NCI-H2196 treated with DMSO at 0.1 percent for 48 hours (cell line): ENCODE data around the gene CEP164.
"Not testable (repeated sequence)": the region's sequence is repeated elsewhere in the genome, so short reads cannot be mapped to it uniquely, and the experiment has no call there.

Experiments
- DNase-seq: peaks from one replicate; lab custom pipeline; 2025; ENCODE audit not compliant: unreplicated experiment; lab: John Stamatoyannopoulos, UW

Gene CEP164

GRCh38 chr11:117392001-117392690, 64.5 kb downstream of the CEP164 start:
- DNase-seq = no peak

DNA sequence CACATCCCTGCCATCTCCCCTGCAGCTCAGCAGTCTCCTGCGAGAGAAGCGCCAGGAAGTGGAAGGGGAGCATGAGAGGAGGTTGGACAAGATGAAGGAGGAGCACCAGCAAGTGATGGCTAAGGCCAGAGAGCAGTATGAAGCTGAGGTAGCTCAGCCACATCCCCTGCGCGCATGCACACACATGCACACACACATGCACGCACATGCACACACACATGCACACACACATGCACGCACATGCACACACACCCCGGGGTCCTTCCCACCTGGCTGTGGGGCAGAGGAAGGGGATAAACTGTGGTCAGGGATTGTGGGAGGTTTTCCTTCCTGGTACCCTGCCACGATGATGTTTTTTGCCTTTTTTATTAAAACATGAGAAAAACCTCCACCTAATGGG, 65.3 kb downstream of the CEP164 start:
- DNase-seq = no peak

DNA sequence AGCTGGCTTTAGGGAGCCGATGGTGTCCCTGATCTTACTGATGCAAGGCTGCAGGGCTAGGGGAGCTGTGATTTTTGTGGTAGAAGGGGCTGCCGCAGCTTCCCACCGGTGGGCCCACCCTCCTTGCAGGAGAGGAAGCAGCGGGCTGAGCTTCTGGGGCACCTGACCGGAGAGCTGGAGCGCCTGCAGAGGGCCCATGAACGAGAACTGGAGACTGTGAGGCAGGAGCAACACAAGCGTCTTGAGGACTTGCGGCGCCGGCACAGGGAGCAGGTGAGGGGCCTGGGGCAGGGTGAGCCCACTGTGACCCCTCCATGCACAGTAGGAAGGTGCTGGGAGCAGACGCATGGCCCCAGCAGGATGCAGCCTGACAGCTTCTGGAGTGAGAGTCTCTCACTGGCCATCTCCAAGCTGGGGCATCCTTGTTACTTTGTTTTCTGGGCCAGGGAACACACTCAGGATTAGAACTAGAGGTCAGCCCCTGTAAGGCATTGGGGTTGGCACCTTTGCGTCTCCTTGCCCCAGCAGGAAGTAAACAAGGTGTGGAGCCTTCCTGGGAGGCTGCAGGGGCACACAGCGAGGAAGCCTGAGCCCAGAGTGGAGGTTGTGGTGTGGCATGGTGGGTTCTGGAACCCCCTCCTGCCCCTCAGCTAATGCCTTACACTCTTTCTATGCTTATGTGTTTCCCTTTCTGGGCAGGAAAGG, 66.7 kb downstream of the CEP164 start:
- DNase-seq = no peak

DNA sequence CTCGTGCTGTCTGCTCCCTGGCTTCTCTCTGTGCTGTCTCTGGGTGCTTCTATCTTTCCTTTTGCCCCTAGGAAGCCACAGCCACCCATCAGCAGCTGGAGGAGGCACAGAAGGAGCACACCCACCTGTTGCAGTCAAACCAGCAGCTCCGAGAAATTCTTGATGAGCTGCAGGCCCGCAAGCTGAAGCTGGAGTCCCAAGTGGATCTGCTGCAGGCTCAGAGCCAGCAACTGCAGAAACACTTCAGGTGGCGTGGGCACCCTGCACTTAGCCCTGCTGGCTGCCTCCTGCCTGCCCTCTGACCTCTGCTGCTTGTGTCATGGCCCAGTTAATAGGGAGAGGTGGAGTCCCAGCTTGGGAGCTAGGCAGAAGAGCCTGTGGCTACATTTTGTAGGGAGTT, 67.8 kb downstream of the CEP164 start:
- DNase-seq = no peak

- DNase-seq = no peak
These were observed 69.3 kb downstream of the CEP164 start for GRCh38 chr11:117396970-117397369.

DNA sequence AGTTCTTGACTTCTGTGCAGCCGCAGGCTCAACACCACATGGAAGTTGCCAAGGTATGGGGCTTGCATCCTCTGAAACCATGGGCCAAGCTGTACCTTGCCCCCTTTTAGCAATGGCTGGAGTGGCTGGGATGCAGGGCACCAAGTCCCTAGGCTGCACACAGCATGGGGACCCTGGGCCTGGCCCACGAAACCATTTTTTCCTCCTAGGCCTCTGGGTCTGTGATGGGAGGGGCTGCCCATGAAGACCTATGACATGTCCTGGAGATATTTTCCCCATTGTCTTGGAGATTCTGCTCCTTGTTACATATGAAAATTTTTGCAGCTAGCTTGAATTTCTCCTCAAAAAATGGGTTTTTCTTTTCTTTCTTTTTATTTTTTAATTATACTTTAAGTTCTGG, 71.0 kb downstream of the CEP164 start:
- not testable (repeated sequence) for DNase-seq

- DNase-seq = not testable (repeated sequence)
These were observed 71.6 kb downstream of the CEP164 start for GRCh38 chr11:117399100-117399840.

DNA sequence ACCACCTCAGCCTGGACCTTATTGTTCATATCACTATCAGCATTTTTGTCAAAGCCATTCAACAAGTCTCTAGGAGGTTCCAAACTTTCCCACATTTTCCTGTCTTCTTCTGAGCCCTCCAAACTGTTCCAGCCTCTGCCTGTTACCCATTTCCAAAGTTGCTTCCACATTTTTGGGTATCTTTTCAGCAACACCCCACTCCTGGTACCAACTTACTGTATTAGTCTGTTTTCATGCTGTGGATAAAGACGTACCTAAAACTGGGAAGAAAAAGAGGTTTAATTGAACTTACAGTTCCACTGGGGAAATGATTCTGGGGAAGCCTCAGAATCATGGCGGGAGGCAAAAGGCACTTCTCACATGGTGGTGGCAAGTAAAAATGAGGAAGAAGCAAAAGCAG, 78.2 kb downstream of the CEP164 start:
- not testable (repeated sequence) for DNase-seq

GRCh38 chr11:117407016-117407415, 79.4 kb downstream of the CEP164 start:
- no peak for DNase-seq

DNA sequence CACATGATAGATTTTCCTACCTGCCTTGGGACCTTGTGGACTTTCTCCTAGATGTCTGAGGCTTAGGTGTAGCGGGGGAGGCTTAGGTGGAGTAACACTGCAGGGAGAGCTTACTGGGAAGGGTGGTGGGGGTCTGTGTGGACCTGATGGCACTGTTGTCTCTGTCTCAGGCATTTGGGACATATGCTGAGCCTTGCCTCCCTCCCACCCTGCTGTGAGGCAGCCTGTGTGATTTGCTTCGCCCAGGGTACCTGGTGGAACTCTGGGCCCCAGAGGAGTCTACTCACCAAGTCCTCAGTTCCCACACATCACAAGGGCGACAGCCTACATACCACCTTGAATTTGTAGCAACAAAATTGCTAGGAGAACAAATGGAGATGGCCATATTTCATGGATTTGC, 80.7 kb downstream of the CEP164 start:
- DNase-seq = no peak

- DNase-seq = no peak
These were observed 81.9 kb downstream of the CEP164 start for GRCh38 chr11:117409511-117409910.

GRCh38 chr11:117410238-117410637, 82.6 kb downstream of the CEP164 start:
- no peak for DNase-seq

- no peak for DNase-seq
These were observed 83.4 kb downstream of the CEP164 start for GRCh38 chr11:117410861-117411710.

DNA sequence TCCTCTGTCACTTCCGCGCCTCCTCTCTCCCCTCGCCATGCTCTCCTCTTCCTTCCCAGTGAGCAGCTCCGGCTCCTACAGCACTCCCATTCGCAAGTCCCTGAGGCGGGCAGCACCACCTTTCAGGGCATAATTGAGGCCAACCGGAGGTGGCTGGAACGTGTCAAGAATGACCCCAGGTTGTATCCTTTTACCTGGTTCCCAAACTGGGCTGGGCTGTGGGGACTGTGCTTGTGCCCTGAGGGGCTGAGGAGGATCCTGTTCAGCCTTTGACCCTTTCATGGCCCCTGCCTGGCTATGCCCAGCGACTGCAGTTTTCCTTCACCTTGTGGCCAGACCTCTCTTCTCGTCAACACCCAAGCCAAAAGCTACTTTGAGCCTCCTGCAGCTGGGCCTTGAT, 84.1 kb downstream of the CEP164 start:
- no peak for DNase-seq

DNA sequence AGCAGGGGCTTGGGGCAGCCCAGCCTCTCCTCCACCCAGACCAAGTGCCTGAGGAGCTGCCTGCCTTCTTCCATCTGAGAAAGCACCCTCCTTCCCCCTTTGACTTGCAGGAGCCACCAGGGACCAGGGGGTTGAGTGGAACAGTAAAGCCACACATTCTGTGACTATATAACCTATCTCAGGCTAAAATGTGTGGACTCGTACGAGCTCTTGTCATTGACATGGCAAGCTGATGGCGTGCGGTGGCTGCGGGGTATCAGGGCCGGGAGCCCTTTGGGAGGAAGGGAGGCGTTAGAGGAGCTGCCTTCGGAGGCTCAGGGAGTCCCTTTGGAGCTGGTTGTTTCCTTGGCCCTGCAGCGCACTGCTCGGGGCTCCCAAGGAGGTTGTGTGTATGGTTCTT, 84.5 kb downstream of the CEP164 start:
- DNase-seq = no peak

- no peak for DNase-seq
These were observed 85.1 kb downstream of the CEP164 start for GRCh38 chr11:117412653-117413275.

GRCh38 chr11:117413616-117414015, 86.0 kb downstream of the CEP164 start:
- no peak for DNase-seq

DNA sequence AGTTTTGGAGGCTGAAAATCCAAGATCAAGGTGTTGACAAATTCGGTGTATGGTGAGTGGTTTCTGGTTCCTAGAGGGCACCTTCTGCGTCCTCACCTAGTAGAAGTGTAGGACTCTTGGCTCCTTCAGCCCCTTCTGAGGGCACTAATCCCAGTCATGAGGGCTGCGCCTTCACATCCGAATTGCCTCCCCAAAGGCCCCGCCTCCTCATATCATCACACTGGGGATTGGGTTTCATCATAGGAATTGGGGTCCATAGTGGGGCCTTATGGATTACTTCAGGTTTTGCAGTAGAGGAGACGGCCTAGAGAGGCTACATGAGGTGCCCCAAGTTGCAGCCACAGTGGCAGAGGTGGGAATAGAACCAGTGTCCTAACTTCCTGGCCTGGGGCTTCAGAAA, 87.1 kb downstream of the CEP164 start:
- DNase-seq = no peak

DNA sequence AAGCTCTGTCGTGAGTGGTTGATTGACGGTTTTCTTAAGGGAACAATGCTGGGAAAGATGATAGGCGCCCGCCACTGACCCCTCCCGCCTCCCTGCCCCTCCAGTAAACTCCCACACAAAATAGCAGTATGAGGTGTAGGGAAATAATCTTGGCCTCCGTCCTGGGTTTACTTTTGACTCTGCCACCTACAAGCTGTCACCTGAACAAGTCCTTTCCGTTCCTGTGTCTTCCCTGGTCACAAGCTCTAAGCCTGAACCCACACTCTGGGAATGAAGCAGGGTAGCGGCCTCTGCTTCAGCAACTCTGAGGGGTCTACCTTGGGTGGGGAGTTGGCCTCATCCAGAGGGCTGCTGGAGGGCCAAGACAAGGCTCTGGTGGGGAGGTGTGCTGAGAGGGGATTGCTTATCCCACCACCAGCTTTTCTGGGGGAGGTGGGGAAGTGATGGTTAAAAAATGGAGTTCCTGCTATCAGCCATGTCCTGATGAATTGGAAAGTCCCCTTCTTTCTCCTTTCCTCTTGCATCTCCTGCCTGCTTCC, 87.8 kb downstream of the CEP164 start:
- no peak for DNase-seq

- no peak for DNase-seq
These were observed 89.7 kb downstream of the CEP164 start for GRCh38 chr11:117417342-117417741.
